ENCODE results near the gene NOBOX. TPM values are rescaled to one million over a fixed set of nuclear protein-coding genes. Genes with fewer than 3 reads are reported as not detected.
A peak's percentile ranks its signal among the peaks of the same experiment; 100 is the strongest.
"Not testable (repeated sequence)": the region's sequence is repeated elsewhere in the genome, so short reads cannot be mapped to it uniquely, and the experiment has no call there.

Gene NOBOX
- not detected for total RNA-seq

DNA sequence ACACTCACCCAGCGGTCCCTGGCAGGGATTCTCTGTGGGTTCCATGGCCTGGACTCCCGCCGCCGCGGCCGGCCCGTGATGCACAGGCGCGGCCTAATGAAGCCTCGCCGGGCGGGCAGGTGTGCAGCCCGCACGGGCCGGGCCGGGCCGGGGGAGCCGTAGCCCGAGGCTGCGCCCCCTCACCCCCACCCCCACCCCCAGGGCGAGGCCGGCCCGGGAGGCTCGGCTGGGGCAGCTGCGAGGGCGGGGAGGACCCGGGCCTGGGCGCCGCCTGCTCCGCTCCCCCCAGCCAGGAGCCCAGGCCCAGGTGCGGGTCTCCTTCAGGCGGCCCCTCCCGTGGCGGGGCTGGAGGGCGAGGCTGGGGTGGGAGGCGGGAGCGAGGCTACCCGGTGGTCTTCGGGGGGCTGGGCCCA lies at the start of gene NOBOX:
TSS of gene NOBOX (minus strand) at position 45 of the 413 bp plus-strand sequence.
- Mint-ChIP-seq H3K36me3 (no peaks in the 10 kb centered on the region), H3K27me3 (peaks cover 4% of the 10 kb centered on the region), H3K27ac (no peak within 1 kb of the TSS), H3K4me1 (ENCODE audit: low read depth) (no peaks in the 10 kb centered on the region), H3K9me3 (no peaks in the 10 kb centered on the region), H3K4me3 (no peak within 1 kb of the TSS)
- ChIA-PET POLR2A (no interaction called here), CTCF (no interaction called here)
- intact Hi-C loops (cut with micrococcal nuclease) = no loop called here
- DNase-seq = no peak

DNA sequence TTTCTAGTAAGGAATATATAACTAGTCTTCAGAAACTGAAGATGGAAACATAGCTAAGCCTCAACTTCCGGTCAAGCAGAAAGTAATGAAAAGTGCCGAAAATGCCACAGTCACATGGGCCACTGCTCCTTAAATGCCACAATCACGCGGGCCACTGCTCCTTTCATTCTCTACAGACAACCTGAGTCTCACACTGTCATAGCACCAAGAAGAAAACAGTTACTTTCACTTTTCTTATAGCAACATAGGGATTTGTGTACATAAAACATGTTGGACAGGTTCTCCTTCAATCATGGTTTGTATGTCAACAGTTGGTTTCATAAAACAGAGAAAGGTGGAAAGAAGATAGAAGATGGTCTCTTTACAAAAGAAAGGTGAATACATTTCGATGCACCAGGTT lies 48.6 kb upstream of the NOBOX start:
- peaks cover 24% of the 10 kb centered on the region for H3K9me3 Mint-ChIP-seq
- peaks cover 35% of the 10 kb centered on the region for H3K36me3 Mint-ChIP-seq
- ChIA-PET CTCF (no interaction called here), POLR2A (no interaction called here)
- H3K4me1 Mint-ChIP-seq (ENCODE audit: low read depth) = no peaks in the 10 kb centered on the region
- no peak overlapping the region for H3K4me3 Mint-ChIP-seq
- no peak overlapping the region for H3K27ac Mint-ChIP-seq
- no peaks in the 10 kb centered on the region for H3K27me3 Mint-ChIP-seq
- DNase-seq = no peak
- intact Hi-C loops (cut with micrococcal nuclease) = no loop called here

DNA sequence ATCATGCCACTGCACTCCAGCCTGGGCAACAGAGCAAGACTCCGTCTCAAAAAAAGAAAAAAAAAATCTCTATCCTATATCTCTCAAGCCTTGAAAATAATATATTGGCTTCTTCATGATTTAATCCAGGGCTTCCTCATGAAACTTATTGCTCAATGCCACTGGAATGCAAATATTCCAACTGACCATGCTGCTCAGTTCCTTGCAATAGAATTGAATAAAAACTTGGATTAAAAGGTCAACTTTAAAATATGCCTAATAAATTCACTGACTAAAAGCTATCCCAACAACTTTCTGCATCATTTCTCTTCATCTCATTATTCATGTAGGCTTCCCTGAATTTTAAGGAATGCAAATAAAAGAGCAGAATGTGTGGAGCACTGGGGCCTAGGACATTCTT lies 42.1 kb upstream of the NOBOX start:
- Mint-ChIP-seq H3K4me3 (no peak overlapping the region), H3K36me3 (no peaks in the 10 kb centered on the region), H3K27ac (no peak overlapping the region), H3K4me1 (ENCODE audit: low read depth) (no peaks in the 10 kb centered on the region), H3K27me3 (no peaks in the 10 kb centered on the region), H3K9me3 (no peaks in the 10 kb centered on the region)
- DNase-seq = no peak
- intact Hi-C loops (cut with micrococcal nuclease) = no loop called here
- POLR2A ChIA-PET = no interaction called here
- CTCF ChIA-PET = no interaction called here

DNA sequence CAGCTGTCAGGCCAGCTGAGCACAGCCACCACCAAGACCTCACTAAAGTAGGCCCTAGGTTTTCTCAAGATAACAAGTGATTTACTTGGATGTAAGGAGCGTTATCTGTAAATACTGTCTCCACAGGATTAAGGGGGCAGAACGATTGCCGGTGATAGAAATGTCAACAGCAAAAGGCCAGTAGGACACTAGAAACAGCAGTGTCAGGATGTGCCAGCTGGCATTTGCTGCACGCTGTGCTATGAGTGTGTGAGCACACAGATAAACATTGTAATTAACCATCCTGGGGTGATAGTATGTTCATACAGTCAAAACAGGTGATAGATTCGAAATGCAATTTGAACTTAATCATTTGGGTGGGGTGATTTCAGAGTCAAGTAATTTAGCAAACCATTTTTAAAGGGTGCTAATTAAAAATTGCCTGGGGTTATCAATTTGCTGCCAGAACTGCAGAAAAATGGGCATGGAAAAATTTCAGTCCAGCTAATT lies 36.3 kb upstream of the NOBOX start:
- ChIA-PET CTCF (no interaction called here), POLR2A (no interaction called here)
- no peak for DNase-seq
- H3K36me3 Mint-ChIP-seq = no peaks in the 10 kb centered on the region
- no peak overlapping the region for H3K4me3 Mint-ChIP-seq
- intact Hi-C loops (cut with micrococcal nuclease) = no loop called here
- no peaks in the 10 kb centered on the region for H3K9me3 Mint-ChIP-seq
- H3K27ac Mint-ChIP-seq = no peak overlapping the region
- no peaks in the 10 kb centered on the region for H3K27me3 Mint-ChIP-seq
- no peaks in the 10 kb centered on the region for H3K4me1 Mint-ChIP-seq (ENCODE audit: low read depth)

DNA sequence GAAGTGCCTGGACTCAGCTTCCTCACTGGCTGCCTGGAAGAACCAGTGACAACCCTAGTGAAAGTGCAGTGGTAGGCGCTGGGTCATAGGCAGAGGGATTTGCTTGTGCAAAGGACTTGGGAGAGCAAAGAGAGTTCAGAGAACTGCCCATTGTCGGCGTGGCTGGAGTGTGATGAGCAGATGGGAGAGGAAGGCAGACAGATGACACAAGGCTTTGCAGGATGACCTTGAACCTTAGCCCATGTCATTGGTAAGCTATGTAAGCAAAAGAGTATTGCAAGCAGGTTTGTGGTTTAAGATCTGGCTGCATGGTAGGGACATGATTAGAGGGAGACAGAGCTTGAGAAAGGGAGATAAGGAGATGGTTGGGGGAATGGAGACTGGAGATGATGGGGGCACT lies 35.3 kb upstream of the NOBOX start:
- Mint-ChIP-seq H3K4me3 (no peak overlapping the region), H3K27ac (no peak overlapping the region), H3K27me3 (no peaks in the 10 kb centered on the region), H3K36me3 (no peaks in the 10 kb centered on the region), H3K9me3 (no peaks in the 10 kb centered on the region), H3K4me1 (ENCODE audit: low read depth) (no peaks in the 10 kb centered on the region)
- POLR2A ChIA-PET = no interaction called here
- intact Hi-C loops (cut with micrococcal nuclease) = no loop called here
- CTCF ChIA-PET = no interaction called here
- DNase-seq = no peak

DNA sequence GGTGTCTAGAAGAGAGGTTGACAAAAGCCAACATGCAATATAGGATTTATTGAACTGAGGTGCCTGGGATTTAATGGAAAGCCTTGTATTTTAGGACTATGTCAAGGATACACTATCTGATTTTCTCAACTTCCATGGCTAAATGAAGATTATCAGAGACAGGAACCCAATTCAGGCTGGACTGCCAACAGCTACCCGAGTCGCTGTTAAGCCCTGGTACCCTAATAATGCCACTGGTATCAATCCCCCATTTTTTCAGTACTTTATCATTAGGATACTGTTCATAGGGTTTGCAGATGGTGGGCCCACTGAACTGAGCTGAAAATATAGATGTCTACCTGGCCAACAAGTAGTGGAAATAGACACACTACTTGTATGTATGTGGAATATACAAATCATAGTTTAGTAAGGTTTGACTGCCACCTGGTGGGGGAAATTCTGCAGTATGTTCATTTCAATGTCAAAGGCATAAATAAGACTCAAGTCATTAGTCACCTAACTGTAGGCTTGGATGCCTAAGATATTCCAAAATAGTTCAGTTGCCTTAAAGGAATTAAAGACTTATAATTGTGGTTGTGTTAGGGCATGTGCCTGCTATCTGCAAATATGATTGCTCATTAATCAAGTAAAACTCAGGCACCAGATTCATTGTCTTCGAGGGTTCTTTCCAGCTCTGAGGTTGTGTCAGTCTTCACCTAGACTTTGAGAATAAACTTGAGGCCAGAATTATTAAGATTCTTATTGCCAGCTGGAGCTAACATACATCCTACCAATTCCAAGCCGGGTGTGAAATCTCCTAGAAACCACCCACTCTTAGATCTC lies 34.1 kb upstream of the NOBOX start:
- CTCF ChIA-PET = interaction anchor here (1.0 to 1.7 kb wide), 2 partner anchors 18 to 260 kb away, joined by 3 to 5 read pairs; no protein-coding TSS in a partner anchor
- Mint-ChIP-seq H3K36me3 (no peaks in the 10 kb centered on the region), H3K4me1 (ENCODE audit: low read depth) (no peaks in the 10 kb centered on the region), H3K27me3 (no peaks in the 10 kb centered on the region), H3K27ac (no peak overlapping the region), H3K9me3 (no peaks in the 10 kb centered on the region), H3K4me3 (no peak overlapping the region)
- POLR2A ChIA-PET = no interaction called here
- DNase-seq = peak; percentile 59
- intact Hi-C loops (cut with micrococcal nuclease) = no loop called here

DNA sequence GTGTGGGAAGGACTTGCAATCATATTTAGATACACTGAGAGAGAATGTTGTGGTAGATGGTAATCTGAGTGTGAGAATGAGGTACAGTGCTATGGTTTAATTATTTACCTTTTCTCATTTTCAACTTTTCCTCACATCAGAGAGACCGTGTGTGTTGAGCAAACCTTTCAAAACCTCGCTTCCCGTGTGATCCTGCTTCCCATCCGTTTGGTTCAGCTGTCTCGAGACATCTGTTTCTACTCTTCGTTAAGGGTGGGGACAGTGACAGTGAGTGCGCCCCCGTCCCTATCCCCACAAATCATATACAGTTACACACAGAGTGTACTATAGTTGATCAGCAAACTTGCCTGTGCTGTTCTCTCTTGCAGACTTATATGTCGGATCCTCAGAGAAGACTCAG lies 33.0 kb upstream of the NOBOX start:
- Mint-ChIP-seq H3K27ac (no peak overlapping the region), H3K4me1 (ENCODE audit: low read depth) (no peaks in the 10 kb centered on the region), H3K4me3 (no peak overlapping the region), H3K36me3 (no peaks in the 10 kb centered on the region), H3K27me3 (no peaks in the 10 kb centered on the region), H3K9me3 (no peaks in the 10 kb centered on the region)
- ChIA-PET CTCF (interaction anchor here (1.0 to 1.7 kb wide), 2 partner anchors 19 to 259 kb away, joined by 3 to 5 read pairs; no protein-coding TSS in a partner anchor), POLR2A (no interaction called here)
- intact Hi-C loops (cut with micrococcal nuclease) = no loop called here
- DNase-seq = no peak

DNA sequence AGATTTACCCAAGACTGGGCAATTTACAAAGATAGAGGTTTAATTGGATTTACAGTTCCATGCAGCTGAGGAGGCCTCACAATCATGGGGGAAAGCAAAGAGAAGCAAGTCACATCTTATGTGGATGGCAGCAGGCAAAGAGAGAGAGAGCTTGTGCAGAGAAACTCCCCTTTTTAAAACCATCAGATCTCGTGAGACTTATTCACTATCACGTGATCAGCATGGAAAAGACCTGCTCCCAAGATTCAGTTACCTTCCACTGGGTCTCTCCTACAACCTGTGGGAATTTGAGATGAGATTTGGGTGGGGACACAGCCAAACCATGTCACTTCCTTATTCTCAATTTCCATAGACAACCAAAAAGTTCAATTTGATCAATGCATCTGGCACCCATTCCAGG lies 24.9 kb upstream of the NOBOX start:
- intact Hi-C loops (cut with micrococcal nuclease) = no loop called here
- POLR2A ChIA-PET = no interaction called here
- DNase-seq = no peak
- Mint-ChIP-seq H3K36me3 (peaks cover 3% of the 10 kb centered on the region), H3K27ac (no peak overlapping the region), H3K4me3 (no peak overlapping the region), H3K27me3 (no peaks in the 10 kb centered on the region), H3K4me1 (ENCODE audit: low read depth) (no peaks in the 10 kb centered on the region), H3K9me3 (peaks cover 41% of the 10 kb centered on the region)
- CTCF ChIA-PET = no interaction called here

DNA sequence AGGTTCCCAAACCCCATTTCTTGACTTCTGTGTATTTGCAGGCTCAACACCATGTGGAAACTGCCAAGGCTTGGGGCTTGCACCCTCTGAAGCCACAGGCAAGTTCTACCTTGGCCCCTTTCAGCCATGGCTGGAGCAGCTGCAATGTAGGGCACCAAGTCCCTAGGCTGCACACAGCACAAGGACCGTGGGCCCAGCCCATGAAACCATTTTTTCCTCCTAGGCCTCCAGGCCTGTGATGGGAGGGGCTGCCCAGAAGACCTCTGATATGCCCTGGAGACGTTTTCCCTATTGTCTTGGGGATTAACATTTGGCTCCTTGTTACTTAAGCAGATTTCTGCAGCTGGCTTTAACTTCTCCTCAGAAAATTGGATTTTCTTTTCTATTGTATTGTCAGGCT lies 24.0 kb upstream of the NOBOX start:
- CTCF ChIA-PET; H3K27ac Mint-ChIP-seq; H3K4me3 Mint-ChIP-seq; POLR2A ChIA-PET; H3K36me3 Mint-ChIP-seq; intact Hi-C loops (cut with micrococcal nuclease); H3K4me1 Mint-ChIP-seq (ENCODE audit: low read depth); DNase-seq; H3K27me3 Mint-ChIP-seq: not testable (repeated sequence)
- peaks cover 41% of the 10 kb centered on the region for H3K9me3 Mint-ChIP-seq

DNA sequence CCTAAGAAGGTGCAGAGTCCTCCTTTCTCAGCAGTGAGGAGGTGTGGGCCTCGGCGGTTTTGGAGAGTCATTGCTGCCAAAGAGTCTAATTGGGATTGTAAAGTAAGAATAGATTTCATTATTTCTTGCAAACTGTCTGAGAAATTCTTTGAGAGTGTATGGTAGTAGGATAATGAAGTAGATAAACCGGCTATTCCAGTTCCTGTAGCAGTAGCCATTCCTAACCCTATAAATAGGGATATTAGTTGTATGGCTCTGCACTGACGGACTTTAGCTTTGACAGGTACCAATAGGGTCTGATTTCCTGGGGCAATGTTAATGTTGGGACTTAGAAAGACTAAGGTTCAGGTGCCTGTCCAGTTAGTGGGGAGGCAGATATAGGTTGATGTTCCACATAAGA lies 15.4 kb upstream of the NOBOX start:
- H3K4me1 Mint-ChIP-seq (ENCODE audit: low read depth); H3K27ac Mint-ChIP-seq; H3K9me3 Mint-ChIP-seq; H3K4me3 Mint-ChIP-seq; POLR2A ChIA-PET; CTCF ChIA-PET; H3K36me3 Mint-ChIP-seq; intact Hi-C loops (cut with micrococcal nuclease); DNase-seq: not testable (repeated sequence)
- H3K27me3 Mint-ChIP-seq = peaks cover 10% of the 10 kb centered on the region

DNA sequence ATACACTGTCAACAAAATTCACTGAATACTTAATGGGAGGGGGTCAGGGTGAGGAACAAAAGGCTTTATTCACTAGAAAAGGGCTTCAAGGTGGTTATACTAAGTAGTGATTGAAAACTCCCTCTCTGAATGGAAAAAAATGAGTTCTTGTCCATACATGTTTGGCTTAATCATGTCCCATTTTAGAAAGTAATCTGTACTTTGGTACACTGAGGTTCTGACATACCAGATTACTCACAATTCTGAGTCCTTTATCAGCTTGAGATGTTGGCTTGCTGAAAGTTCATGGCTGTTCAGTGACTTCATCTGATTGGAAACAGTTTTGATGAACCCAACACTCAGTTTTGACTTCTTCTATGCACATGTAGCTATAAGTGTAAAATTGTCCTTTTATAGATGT lies 12.8 kb upstream of the NOBOX start:
- H3K4me1 Mint-ChIP-seq (ENCODE audit: low read depth) = no peaks in the 10 kb centered on the region

DNA sequence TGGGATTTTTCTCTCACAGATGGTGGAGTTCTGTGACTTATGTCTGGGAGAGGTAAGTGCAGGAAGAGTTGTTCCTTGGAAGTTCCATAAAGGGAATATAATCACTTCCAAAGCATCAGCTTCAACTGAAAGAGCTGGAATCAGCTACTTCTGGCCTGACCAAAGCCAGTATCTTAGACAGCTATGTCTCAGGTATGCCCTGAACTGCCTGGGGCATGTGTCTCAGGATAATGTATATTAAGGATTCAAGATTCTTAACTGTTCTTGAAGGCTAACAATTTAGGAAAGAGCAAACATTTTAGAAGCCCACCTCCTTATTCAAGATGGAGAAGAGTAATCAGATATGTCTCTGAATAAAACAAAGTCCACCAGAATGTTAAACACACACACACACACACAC lies 12.4 kb upstream of the NOBOX start:
- H3K27ac Mint-ChIP-seq = no peak overlapping the region
- H3K36me3 Mint-ChIP-seq = no peaks in the 10 kb centered on the region
- no peaks in the 10 kb centered on the region for H3K4me1 Mint-ChIP-seq (ENCODE audit: low read depth)
- H3K9me3 Mint-ChIP-seq = peaks cover 3% of the 10 kb centered on the region
- no peak overlapping the region for H3K4me3 Mint-ChIP-seq
- H3K27me3 Mint-ChIP-seq = peaks cover 10% of the 10 kb centered on the region
- POLR2A ChIA-PET = no interaction called here
- DNase-seq = no peak
- intact Hi-C loops (cut with micrococcal nuclease) = no loop called here
- CTCF ChIA-PET = no interaction called here

More for the DNA sequence above, 12.8 kb upstream of the NOBOX start:
- intact Hi-C loops (cut with micrococcal nuclease) = no loop called here
- Mint-ChIP-seq H3K4me3 (no peak overlapping the region), H3K9me3 (peaks cover 3% of the 10 kb centered on the region), H3K36me3 (no peaks in the 10 kb centered on the region), H3K27ac (no peak overlapping the region), H3K27me3 (peaks cover 10% of the 10 kb centered on the region)
- no peak for DNase-seq
- ChIA-PET CTCF (no interaction called here), POLR2A (no interaction called here)

DNA sequence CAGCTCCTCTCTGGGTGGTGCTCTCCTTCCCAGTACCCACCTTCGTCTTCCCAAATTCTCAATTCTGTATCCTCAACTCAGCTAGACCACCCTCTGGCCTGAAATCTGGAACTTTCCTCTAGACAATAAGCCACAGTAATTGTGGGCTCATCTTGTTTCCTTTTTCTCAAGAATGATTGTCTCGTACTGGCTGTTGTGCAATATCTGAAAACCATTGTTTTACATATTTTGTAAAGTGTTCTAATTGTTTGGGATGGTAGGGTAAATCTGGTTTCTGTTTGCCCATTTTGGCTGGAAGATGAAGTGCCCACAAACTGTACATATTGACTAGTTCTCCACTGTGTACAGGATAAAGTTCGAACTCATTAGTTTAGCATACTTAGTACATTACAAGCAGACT lies 11.3 kb upstream of the NOBOX start:
- peaks cover 13% of the 10 kb centered on the region for H3K27me3 Mint-ChIP-seq
- no peaks in the 10 kb centered on the region for H3K36me3 Mint-ChIP-seq
- ChIA-PET POLR2A (no interaction called here), CTCF (no interaction called here)
- no peak overlapping the region for H3K27ac Mint-ChIP-seq
- no peaks in the 10 kb centered on the region for H3K4me1 Mint-ChIP-seq (ENCODE audit: low read depth)
- H3K9me3 Mint-ChIP-seq = peaks cover 3% of the 10 kb centered on the region
- no peak for DNase-seq
- H3K4me3 Mint-ChIP-seq = no peak overlapping the region
- intact Hi-C loops (cut with micrococcal nuclease) = no loop called here
